A549 (cell line): ENCODE measurements around the gene SIAH3.

ENCODE experiments used
- CHD2 ChIP-seq: fragments of 150-350 bp; IDR thresholded peaks from 2 replicates; pipeline ENCODE4 v1.6.1; 2014; ENCODE audit warnings: low read length; ENCODE audit not compliant: partially characterized antibody
- EP300 ChIP-seq, 2 experiments: fragments of >200 bp; sonication (Bioruptor Twin); formaldehyde crosslinking; IDR thresholded peaks; 2 replicates in 1 of 2; 3 replicates in 1 of 2; pipeline ENCODE4 v1.6.1; 2016 to 2017
- JUN ChIP-seq, 2 experiments: fragments of >200 bp; sonication (Bioruptor Twin); formaldehyde crosslinking; IDR thresholded peaks; 2 replicates in 1 of 2; 3 replicates in 1 of 2; pipeline ENCODE4 v1.6.1; 2016 to 2017
- JUNB ChIP-seq: fragments of >200 bp; sonication (Bioruptor Twin); formaldehyde crosslinking; IDR thresholded peaks from 2 replicates; pipeline ENCODE4 v1.6.1; 2016
- NPAS2 ChIP-seq: fragments of 250-450 bp; sonication (Bioruptor Pico); IDR thresholded peaks from 2 replicates; pipeline ENCODE4 v1.8.0; 2022; ENCODE audit warnings: mild to moderate bottlenecking, moderate library complexity, borderline replicate concordance
- POLR2A ChIP-seq: IDR thresholded peaks from 2 replicates; pipeline ENCODE4 v1.6.1; 2012; ENCODE audit warnings: mild to moderate bottlenecking, low read length
- TF ChIP-seq, protein P1 (sequence below): fragments of >200 bp; sonication (Bioruptor Twin); formaldehyde crosslinking; IDR thresholded peaks from 3 replicates; pipeline ENCODE4 v1.5.1; 2016
- TF ChIP-seq, protein P2 (sequence below): fragments of 200-600 bp; sonication (generic); IDR thresholded peaks from 2 replicates; pipeline ENCODE4 v1.6.1; 2016; ENCODE audit warnings: antibody characterized with exemption, mild to moderate bottlenecking, moderate library complexity

DNA sequence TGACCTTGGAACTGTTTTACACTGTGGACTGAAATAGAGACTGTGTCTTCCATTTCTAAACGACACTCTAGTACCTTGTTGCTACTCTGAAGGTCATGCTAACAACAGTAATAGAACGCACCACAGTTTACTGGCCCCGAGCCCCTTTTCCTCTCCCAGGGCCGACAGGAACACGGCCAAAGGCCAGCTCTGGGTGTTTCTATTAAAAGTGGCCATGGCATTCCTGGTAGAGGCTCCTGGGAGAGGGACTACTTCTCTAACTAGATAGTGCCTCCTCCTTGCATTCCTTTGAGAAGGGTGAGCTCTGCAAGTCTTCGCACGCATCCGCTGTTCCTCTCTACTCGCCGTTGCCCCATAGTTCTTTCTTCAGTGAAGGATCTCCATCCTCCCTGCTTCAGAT lies 18.7 kb upstream of the SIAH3 start:
- TF ChIP-seq EP300 (IDR thresholded peaks at IDR 0.05) (no peak), NPAS2 (CRISPR knock-in tag) (no peak), CHD2 (no peak), POLR2A (no peak), JUNB (no peak), JUN (IDR thresholded peaks at IDR 0.05) (no peak)
- TF ChIP-seq, protein P1, sequence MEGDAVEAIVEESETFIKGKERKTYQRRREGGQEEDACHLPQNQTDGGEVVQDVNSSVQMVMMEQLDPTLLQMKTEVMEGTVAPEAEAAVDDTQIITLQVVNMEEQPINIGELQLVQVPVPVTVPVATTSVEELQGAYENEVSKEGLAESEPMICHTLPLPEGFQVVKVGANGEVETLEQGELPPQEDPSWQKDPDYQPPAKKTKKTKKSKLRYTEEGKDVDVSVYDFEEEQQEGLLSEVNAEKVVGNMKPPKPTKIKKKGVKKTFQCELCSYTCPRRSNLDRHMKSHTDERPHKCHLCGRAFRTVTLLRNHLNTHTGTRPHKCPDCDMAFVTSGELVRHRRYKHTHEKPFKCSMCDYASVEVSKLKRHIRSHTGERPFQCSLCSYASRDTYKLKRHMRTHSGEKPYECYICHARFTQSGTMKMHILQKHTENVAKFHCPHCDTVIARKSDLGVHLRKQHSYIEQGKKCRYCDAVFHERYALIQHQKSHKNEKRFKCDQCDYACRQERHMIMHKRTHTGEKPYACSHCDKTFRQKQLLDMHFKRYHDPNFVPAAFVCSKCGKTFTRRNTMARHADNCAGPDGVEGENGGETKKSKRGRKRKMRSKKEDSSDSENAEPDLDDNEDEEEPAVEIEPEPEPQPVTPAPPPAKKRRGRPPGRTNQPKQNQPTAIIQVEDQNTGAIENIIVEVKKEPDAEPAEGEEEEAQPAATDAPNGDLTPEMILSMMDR, result no peak
- TF ChIP-seq, protein P2, sequence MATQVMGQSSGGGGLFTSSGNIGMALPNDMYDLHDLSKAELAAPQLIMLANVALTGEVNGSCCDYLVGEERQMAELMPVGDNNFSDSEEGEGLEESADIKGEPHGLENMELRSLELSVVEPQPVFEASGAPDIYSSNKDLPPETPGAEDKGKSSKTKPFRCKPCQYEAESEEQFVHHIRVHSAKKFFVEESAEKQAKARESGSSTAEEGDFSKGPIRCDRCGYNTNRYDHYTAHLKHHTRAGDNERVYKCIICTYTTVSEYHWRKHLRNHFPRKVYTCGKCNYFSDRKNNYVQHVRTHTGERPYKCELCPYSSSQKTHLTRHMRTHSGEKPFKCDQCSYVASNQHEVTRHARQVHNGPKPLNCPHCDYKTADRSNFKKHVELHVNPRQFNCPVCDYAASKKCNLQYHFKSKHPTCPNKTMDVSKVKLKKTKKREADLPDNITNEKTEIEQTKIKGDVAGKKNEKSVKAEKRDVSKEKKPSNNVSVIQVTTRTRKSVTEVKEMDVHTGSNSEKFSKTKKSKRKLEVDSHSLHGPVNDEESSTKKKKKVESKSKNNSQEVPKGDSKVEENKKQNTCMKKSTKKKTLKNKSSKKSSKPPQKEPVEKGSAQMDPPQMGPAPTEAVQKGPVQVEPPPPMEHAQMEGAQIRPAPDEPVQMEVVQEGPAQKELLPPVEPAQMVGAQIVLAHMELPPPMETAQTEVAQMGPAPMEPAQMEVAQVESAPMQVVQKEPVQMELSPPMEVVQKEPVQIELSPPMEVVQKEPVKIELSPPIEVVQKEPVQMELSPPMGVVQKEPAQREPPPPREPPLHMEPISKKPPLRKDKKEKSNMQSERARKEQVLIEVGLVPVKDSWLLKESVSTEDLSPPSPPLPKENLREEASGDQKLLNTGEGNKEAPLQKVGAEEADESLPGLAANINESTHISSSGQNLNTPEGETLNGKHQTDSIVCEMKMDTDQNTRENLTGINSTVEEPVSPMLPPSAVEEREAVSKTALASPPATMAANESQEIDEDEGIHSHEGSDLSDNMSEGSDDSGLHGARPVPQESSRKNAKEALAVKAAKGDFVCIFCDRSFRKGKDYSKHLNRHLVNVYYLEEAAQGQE, result no peak
